ENCODE results near the gene GPS1. TPM values are rescaled to one million over a fixed set of nuclear protein-coding genes. Genes with fewer than 3 reads are reported as not detected.

The GPS1 gene
- total RNA-seq, 1 donor from 2014 or later, result 35.5 TPM

- no peak for DNase-seq
Observed at GRCh38 chr17:82046903-82047302, 4.8 kb upstream of the GPS1 start.

DNA sequence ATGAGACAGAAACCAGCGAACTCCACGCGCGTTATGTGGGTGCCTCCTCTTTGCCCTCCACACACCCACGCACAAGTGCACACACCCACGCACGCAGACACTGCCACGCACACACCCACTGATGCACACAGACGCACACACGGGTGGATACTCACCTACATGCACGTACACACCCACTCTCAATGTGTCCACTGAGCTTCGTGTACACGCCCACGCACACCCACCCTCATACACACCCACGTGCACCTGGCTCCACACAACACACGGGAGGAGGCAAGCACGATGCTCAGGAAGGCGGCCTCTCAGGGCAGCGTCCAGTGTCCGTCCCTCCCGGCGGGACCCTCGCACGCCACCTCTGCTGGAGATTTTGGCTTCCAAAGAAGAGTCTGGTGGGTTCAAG lies 4.3 kb upstream of the GPS1 start:
- no peak for DNase-seq

DNA sequence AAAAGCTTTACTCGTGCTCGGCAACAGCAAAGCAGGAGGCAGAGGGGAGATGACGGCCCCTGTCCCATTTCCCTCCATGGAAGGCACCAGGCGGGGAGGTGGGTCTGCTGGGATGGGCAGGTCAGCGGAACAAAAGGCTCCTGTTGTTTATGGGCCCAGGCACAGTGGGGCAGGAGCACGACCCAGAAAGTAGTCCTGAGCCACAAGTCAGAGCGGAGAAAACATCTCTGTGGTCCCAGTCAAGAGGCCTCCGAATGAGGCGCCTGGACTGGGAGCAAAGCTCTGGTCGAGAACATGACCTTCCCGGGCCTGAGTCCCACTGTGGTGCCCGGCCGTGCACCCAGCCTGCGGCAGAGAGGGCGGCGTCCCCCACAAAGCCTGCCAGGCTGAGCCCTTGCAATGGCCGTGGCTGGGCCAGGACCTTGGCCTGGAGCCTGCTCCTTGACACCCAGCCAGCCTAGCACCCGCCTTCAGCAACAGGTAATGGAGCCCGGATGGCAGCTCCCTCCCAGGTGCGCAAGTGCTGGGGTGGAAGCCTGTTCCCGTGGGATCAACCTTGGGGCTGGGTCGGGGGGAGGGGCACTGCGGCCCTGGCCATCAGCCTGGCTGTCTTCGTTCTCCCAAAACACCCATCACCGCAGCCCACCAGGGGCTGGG lies 3.7 kb upstream of the GPS1 start:
- DNase-seq, result no peak

DNA sequence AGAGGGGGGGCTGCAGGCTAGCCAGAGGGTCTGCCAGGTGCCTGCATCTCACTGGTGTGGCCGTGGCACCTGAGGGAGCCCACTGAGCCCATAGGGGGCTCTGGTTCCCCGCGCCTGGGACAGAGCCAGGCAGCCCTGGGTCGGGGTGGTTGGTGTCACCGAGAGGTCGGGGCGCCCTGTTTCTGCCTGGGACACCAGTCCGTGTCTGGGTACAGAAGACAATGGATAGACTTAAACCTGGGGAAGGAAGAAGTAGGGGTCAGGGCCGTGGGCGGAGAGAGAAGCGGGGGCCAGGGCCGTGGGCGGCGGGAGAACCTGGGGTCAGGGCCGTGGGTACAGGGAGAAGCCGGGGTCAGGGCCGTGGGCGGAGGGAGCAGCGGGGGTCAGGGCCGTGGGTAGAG lies 3.1 kb upstream of the GPS1 start:
- no peak for DNase-seq

- no peak for DNase-seq
Observed at GRCh38 chr17:82049106-82049505, 2.6 kb upstream of the GPS1 start.

DNA sequence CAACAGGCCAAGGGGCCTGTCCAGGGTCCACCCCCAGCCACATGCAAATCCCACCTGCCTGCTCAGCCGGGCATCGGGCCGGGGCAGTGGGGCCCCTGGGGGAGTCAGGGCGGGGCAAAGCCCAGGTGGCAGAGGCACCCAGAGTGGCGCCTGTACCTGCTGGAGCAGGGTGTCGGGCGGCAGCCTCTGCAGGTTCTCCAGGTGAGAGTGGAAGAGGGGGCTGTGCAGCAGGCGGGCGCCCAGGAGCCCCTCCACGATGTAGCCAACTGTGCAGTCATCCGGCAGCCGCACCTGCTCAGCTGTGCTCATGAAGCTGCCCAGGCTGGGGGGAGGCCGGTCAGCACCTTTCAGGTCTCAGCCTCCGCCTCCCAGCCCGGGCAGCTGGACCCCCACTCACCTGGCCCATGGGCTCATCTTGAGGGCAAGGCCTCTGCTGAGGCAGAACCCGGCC lies 2.2 kb upstream of the GPS1 start:
- DNase-seq, result no peak

GRCh38 chr17:82050152-82050760 lies 1.4 kb upstream of the GPS1 start:
- DNase-seq, result no peak

- DNase-seq, result no peak
Observed at GRCh38 chr17:82050761-82051641, 697 bp upstream of the GPS1 start.

DNA sequence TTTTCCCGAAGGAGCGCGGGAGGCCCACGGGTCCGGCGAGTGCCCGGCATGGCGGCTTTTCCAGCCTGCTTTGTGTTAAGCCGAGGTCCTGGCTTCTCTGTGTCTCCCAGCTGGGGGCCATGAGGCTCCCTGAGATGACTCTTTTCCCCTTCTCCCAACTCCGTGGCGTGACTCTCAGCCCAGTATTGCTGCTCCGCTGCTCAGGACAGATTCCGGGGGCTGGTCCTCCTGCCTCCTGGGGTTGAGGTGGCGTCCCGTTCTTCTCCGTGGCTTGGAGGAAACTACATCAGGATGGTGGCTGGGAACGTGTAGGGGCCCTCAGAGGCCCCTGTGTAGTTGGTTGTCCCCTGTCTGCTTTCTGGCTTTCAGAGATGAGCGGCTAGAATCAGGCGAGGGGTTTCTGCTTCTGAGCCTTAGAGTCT lies 951 bp downstream of the GPS1 start:
- DNase-seq, result no peak

GRCh38 chr17:82053130-82053529 lies 1.4 kb downstream of the GPS1 start:
- no peak for DNase-seq

DNA sequence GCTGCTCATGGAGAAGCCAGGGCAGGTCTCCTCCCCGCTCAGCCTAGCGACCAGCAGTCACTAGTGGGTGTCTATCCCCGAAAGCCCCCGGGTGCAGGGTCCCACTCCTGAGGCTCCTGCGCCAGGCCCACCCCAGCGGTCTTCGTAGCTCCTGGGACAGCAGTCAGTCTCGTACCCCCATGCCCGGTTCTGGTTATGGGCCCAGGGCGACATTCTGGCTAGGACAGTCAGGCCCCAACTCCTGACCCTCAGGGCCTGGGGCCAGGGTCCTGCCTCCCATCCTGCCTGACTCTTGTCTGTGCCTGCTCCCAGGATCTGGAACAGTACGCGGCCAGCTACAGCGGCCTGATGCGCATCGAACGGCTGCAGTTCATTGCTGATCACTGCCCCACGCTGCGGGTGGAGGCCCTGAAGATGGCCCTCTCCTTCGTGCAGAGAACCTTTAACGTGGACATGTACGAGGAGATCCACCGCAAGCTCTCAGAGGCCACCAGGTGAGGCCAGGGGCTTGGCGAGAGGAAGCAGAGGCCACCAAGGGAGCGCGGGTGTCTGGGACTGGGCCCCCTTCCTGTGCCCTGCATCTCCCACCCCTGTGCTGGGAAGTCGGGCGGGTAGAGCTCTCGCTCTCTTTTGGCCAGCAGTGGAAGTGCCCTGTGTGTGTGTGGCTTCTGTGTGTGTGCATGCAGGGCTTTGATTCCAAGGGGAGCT lies 2.0 kb downstream of the GPS1 start:
- DNase-seq, result no peak

DNA sequence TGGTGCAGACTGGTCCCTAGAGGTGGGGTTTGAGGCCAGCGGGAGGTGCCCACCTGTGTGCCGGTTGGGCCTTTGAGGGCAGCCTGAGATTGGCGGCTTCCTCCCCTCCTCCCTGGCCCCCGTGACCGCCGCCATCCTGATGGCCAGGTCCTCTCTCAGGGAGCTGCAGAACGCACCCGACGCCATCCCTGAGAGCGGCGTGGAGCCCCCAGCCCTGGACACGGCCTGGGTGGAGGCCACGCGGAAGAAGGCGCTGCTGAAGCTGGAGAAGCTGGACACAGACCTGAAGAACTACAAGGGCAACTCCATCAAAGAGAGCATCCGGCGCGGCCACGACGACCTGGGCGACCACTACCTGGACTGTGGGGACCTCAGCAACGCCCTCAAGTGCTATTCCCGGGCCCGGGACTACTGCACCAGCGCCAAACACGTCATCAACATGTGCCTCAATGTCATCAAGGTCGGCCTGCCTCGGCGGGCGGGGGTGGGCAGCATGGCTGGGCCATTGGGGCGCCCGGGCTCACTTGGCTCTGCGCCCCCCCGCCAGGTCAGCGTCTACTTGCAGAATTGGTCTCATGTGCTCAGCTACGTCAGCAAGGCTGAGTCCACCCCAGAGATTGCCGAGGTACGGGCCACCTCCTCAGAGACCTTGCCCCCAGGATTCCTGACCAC lies 2.8 kb downstream of the GPS1 start:
- DNase-seq, result no peak

DNA sequence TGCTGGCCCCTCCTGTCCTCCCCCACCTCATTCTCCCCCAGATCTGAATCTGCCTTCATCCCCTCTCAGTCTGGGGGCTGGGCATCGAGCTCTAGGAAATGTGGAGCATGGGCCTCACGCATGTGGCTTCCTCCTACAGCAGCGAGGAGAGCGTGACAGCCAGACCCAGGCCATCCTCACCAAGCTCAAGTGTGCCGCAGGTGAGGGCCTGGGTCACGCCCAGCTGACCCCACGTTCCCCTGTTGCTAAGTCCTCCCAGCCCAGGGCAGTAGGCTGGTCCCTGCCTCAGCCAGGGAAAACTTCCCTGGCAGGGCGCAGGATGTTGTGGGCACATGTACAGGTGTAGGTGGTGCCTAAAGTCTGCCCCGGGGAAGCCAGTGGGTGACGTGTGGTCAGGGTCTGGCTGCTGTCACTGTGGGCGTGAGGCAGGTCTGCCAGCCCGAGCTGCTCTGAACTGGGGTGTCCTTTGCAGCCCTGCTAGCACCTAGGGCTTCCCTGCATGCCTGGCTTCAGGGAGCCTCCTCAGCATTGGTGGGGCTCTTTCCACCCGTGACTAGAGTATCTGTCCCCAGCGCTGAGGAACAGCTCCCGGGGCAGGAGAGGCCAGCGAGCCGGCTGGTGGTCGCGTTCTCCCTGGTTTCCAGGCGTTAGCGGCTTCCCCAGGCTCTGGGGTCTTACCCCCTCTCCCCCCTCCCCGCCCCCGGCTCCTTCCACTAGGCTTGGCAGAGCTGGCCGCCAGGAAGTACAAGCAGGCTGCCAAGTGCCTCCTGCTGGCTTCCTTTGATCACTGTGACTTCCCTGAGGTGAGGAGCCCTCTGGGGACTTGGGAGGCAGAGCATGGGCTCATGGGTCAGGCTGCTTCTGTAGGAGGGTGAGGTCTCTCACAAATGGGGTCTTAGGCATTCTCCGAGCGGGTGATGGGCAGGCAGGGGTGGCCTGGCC lies 3.6 kb downstream of the GPS1 start:
- DNase-seq, result no peak

GRCh38 chr17:82055965-82056728 lies 4.4 kb downstream of the GPS1 start:
- DNase-seq, result no peak

DNA sequence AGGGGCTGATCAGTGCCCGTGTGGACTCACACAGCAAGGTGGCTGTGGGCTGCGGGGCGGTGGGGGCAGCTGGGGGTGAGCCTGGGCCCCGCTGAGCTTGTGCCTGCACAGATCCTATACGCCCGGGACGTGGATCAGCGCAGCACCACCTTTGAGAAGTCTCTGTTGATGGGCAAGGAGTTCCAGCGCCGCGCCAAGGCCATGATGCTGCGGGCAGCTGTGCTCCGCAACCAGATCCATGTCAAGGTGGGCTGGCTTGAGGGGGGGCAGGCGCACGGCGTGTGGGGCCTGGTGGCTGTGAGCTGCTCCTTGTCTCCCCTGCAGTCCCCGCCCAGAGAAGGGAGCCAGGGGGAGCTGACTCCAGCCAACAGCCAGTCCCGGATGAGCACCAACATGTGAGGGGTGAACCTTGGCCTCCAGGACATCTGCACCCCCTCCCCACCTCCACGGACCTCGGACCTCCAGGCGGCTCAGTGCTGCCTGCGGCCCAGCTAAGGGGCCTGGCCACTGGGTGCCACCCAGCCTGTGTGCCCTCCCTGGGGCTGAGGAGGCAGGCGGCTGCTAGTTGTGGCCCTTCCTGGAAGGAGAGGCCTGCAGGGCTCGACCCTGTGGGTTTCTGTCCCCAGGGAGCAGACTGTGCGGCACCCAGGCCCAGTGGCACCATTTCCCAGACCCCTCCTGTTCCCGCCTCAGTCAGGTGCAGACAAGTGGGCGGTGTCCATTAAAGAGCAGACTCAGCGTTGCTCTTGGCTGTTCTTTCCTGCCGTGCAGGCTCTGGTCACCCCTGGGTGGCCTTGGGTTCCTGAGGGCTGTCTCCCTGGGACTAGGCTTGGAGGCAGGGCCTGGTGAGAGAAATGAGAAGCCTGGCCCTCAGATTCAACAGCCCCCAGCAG lies 5.3 kb downstream of the GPS1 start:
- no peak for DNase-seq

DNA sequence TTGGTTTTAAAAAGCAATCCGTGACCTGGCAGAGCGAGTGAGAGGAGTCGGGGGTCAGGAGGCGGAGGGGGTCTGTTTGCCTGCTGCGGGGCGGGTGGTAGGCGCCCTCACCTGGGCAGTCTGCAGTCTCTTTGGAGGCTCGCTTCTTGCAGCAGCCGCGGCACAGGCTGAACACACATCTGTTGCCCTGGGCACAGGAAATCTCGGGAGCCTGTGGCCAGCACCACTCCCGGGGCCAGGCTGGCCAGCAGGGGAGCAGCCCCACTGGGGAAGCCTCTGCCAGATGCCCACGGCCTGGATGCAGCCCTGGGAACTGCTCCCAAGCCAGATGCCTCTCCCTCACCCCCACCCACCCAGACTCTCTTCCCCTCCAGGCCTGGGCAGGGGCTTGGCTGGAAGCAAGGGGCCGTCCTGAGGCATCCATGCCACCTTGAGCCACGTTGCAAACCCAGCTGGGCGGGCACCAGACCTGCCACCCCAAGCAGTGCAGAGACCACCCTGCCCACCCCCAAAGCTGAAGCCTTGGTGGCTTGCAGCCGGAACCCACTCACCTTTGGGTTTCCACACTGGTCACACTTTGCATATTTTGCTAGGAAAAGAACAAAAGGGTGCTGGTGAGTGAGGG lies 6.6 kb downstream of the GPS1 start:
- DNase-seq, result no peak

DNA sequence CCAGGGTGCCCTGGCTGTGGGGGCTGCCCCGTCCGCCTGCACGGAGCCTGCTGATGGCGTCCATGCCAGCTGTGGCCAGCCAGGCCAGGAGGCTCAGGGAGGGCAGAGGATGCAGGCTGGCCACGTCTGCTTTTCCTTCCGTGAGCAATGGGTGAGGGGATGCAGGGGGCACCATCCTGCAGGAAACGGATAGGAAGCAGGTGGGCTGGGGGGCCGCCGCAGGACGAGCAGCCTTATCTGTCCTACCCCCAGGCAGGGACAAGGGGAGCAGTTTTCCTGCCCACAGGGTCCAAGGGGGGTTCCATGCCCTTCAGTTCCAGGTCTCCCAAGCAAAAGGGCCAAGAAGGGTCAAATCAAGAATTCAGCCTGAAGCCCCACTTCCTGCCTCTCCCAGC lies 7.2 kb downstream of the GPS1 start:
- no peak for DNase-seq

- no peak for DNase-seq
Observed at GRCh38 chr17:82059272-82060000, 7.7 kb downstream of the GPS1 start.
